Psoas muscle (tissue), 8 donors: ENCODE results near the gene EXOSC10. TPM values are rescaled to one million over a fixed set of nuclear protein-coding genes. Genes with fewer than 3 reads are reported as not detected.
A peak's percentile ranks its signal among the peaks of the same experiment; 100 is the strongest.

Experiments
- ATAC-seq, 4 donors: fragments of 200-7000 bp; cut with Tn5 transposase; one replicate each; pipeline ENCODE4 v1.9.1; 2020; ENCODE audit warnings: moderate library complexity in 3 of 4, mild to moderate bottlenecking in 2 of 4
- DNase-seq, 2 donors: peaks; one replicate each; pipeline ENCODE4 v3.0.0-alpha.2; 2020
- H3K27ac ChIP-seq: fragments of 200-600 bp; one replicate; pipeline ENCODE4 v1.8.0; 2022
- H3K27me3 ChIP-seq, 3 donors: fragments of 200-600 bp in 1 of 3; one replicate each; pipeline versions ENCODE4 v1.6.1 to v1.8.0; 2013 to 2022; ENCODE audit warnings: low read length in 2 of 3, mild to moderate bottlenecking in 2 of 3, moderate library complexity in 1 of 3; ENCODE audit not compliant: insufficient read depth in 3 of 3
- H3K36me3 ChIP-seq, 2 donors: fragments of 200-600 bp in 1 of 2; one replicate each; pipeline versions ENCODE4 v1.6.1 to v1.8.0; 2013 to 2022; ENCODE audit warnings: low read depth in 1 of 2, mild to moderate bottlenecking in 1 of 2, moderate library complexity in 1 of 2; ENCODE audit not compliant: insufficient read depth in 1 of 2
- H3K4me1 ChIP-seq: fragments of 200-600 bp; one replicate; pipeline ENCODE4 v1.8.0; 2022
- H3K4me3 ChIP-seq: fragments of 200-600 bp; one replicate; pipeline ENCODE4 v1.8.0; 2022; ENCODE audit warnings: mild to moderate bottlenecking
- H3K9me3 ChIP-seq: fragments of 200-600 bp; one replicate; pipeline ENCODE4 v1.8.0; 2022
- WGBS, 3 donors: extraction: QIAGEN DNeasy Blood & Tissue Kit; methylation state at CpG; one replicate each; pipeline versions ENCODE4 v1.1.6 to v1.1.7; 2013; 5-methylcytosine and 5-hydroxymethylcytosine counted together
- intact Hi-C, 2 donors: fragments of 100-400 bp; cut with DNase I; formaldehyde crosslinking; loops; one replicate each; pipeline versions ENCODE4 v1.11.0 to v1.14.2; 2022
- polyA plus RNA-seq, 3 donors: library from polyadenylated mRNA; stranded (reverse); fragments of 200-250 nt; gene quantifications; one replicate each; pipeline ENCODE4 v1.2.3, GENCODE V29; 2013
- total RNA-seq, 4 donors: library from RNA; stranded (reverse); fragmentation: NEBNext Ultra II Directional in 2 of 4; extraction: Animal tissue kit (Norgen Biotek cat#: 25700) in 2 of 4; gene quantifications; one replicate each; pipeline versions ENCODE4 v1.2.1 to v1.2.4, GENCODE V29; 2021 to 2023
- TF ChIP-seq, protein P1 (sequence below): fragments of 200-600 bp; IDR thresholded peaks from one replicate; pipeline ENCODE4 v1.8.0; 2022; ENCODE audit warnings: antibody characterized with exemption
- donor health status: healthy with polysubstance abuse.
- donor health status: DM: no; HTN: no; CAD: no; lungs with moderate emphysema.
- donor health status: Bipolar disorder and iron deficiency.
- donor health status: healthy.
- donor health status: DM: yes; HTN: yes; CAD: no.
- donor health status: DM: no; HTN: no; CAD: no.
- donor health status: DM: no; HTN: no; CAD: no.
- donor health status: DM: yes; HTN: yes; CAD: no.

Gene EXOSC10
- total and polyA plus RNA-seq, 7 donors, result 16.3 to 39.1 (median 29.7) TPM

DNA sequence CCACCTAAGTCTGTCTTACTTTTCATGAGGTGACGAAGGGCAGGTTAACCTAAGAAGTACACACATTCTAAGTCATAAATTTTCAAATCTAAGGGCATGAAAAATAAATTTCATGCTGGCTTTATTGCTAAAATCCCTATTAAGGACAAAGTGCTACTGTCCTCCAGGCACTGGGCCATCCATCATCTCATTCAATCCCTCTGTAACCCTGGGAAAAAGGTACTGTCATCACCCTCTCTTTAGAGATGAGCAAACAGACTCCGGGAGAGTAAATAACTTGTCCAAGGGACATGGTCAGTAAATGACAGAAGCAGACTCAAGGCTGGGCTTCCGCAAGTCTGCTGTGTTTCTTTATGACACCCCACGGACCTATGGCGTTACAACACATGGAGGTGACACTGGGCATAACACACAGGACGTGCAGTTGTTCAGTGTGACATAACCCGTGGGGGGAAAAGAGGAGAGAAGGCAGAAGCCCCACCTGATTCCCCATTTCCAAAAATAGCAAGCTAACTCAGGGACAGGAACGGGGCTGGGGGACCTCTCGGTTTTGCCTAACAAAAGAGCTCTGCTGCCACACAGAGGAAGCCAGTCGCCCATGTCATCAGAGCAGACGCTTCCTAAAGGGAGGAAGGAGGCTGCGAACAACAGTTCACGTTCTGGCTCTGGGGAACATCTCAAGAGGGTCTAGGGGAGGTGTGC lies 27.3 kb downstream of the EXOSC10 start:
- H3K27me3 ChIP-seq, result no peaks in the 10 kb centered on the region
- intact Hi-C loops, result loop anchor here (5.0 kb wide), 2 partner anchors 35 kb away; no protein-coding TSS in a partner anchor

DNA sequence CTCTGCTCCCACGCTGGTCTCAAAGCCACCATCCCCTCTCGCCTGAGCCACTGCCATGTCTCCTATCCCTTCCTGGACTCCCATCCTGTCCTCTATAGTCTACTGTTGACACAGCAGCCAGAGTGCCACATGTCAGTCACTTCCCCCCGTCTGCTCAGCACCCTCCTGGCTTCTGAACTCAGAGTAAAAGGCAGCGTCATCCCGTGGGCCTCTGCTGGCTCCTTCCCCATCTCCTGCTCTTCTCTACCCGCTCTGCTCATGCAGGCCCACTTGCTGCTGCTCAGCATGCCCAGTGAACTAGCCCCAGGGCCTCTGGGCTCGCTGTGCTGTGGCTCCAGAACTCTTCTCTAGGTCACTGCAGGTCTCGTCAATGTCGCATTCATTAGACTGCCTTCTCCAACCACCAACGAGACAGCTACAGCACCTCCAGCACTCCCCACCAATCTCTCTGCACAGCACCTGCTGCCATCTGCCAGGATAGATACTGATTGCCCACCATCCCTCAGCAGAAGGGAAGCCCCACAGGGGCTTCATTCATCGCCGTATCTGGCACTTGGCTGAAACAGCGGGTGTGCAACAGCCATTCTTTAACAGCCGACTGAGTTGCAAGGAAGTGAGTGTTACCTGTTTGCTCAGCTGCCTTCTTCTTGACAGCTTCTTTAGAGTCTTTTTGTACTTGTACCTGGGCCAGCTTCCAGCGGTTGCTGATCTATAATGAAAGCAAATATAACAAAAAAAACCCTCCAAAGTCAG lies 28.0 kb downstream of the EXOSC10 start:
- TF ChIP-seq, protein P1, sequence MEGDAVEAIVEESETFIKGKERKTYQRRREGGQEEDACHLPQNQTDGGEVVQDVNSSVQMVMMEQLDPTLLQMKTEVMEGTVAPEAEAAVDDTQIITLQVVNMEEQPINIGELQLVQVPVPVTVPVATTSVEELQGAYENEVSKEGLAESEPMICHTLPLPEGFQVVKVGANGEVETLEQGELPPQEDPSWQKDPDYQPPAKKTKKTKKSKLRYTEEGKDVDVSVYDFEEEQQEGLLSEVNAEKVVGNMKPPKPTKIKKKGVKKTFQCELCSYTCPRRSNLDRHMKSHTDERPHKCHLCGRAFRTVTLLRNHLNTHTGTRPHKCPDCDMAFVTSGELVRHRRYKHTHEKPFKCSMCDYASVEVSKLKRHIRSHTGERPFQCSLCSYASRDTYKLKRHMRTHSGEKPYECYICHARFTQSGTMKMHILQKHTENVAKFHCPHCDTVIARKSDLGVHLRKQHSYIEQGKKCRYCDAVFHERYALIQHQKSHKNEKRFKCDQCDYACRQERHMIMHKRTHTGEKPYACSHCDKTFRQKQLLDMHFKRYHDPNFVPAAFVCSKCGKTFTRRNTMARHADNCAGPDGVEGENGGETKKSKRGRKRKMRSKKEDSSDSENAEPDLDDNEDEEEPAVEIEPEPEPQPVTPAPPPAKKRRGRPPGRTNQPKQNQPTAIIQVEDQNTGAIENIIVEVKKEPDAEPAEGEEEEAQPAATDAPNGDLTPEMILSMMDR, result no peak
- intact Hi-C loops, result loop anchor here (5.0 kb wide), 2 partner anchors 34 to 36 kb away; no protein-coding TSS in a partner anchor
- DNase-seq, result peak in 1 of 2 donors; percentile 28
- Histone ChIP-seq H3K4me1 (no peaks in the 10 kb centered on the region), H3K27ac (no peak overlapping the region), H3K27me3 (no peaks in the 10 kb centered on the region), H3K4me3 (no peak overlapping the region), H3K36me3 (peaks cover 12 to 97% of the 10 kb centered on the region in 2 donors), H3K9me3 (no peaks in the 10 kb centered on the region)
- ATAC-seq, result peak in 1 of 4 donors; percentile 31
- WGBS, 3 donors, result 73 to 86% (median 77%) methylated on average over 15 of the region's 15 CpGs

More for the DNA sequence above, 27.3 kb downstream of the EXOSC10 start:
- DNase-seq, result peak in 1 of 2 donors; percentile 8
- Histone ChIP-seq H3K36me3 (peaks cover 10 to 99% of the 10 kb centered on the region in 2 donors), H3K9me3 (no peaks in the 10 kb centered on the region), H3K27ac (no peak overlapping the region), H3K4me1 (no peaks in the 10 kb centered on the region), H3K4me3 (no peak overlapping the region)
- TF ChIP-seq, protein P1, result peak; percentile 16
- 53 to 74% (median 58%) methylated on average over 13 of the region's 13 CpGs for WGBS, 3 donors
- ATAC-seq, result peak in 3 of 4 donors; percentile 54 to 61 (median 56)

DNA sequence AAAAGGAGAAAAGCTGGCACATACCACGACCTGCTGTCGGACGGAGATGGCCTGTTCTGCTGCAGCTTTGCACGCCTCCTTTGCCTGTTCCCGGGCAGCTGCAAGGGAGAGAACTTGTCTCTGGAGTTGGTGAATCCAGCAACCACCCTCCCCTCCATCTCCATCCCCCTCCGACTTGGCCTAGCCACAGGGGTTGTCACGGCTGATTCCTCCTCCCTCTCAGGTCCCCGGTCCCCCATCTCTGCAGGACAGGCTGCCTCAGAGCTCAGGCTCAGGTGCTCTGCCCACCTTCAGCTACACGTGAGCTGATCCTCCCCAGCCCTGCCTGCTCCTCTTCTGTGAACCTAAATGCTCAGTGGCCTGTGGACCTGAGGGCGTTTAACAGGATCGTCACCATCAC lies 28.8 kb downstream of the EXOSC10 start:
- Histone ChIP-seq H3K4me1 (no peaks in the 10 kb centered on the region), H3K27me3 (no peaks in the 10 kb centered on the region), H3K9me3 (no peaks in the 10 kb centered on the region), H3K36me3 (peaks cover 16 to 97% of the 10 kb centered on the region in 2 donors), H3K4me3 (no peak overlapping the region), H3K27ac (no peak overlapping the region)
- intact Hi-C loops, result loop anchor here (5.0 kb wide), 2 partner anchors 34 to 36 kb away; no protein-coding TSS in a partner anchor
- ATAC-seq (no peak), DNase-seq (peak in 1 of 2 donors; percentile 21)
- TF ChIP-seq, protein P1, result no peak
- WGBS, 3 donors, result 79 to 86% (median 79%) methylated on average over 11 of the region's 11 CpGs

DNA sequence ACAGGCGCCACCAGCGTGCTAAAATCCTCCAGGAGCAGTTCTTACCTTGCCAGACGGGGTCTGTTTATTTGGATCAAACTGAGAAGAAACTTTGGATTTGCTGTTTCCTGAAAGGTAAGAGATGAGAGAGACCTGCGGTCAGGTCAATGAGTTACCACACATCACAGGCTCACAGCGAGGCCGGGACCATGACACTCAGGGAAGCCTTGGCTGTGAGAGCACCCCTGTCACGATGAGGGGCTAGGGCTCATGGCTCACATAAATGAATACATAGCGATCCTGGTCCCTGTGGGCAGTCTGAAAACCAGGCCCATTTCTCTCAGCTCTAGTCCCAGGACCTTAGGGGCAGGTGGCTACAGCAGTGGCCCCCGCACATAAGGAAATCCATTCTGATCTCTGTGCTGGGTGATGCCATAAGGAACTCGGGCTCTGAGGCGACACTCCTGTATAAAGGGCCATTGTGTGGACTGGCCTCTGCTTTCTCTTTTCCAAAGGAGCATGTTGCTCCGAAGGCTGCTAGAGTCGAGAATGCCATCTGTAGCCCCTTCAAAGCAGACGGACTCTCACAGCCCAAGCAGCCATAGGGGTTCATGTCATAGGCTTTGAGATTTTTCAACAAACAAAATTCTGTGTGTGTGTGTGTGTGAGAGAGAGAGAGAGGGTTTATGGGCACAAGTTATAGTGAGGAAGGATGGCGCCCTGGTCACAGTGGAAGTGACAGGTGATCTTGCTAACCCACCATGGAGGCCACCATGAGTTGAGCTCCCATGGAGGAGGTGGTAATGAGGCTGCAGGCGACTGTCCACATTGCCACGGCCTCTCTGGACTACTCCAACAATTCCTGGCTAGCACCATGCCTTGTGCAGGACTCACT lies 30.8 kb downstream of the EXOSC10 start:
- WGBS, 3 donors, result 89 to 95% (median 90%) methylated on average over 17 of the region's 17 CpGs
- peaks cover 18 to 94% of the 10 kb centered on the region in 2 donors for H3K36me3 ChIP-seq
- H3K4me1 ChIP-seq, result no peaks in the 10 kb centered on the region

More for the DNA sequence above, 30.8 kb downstream of the EXOSC10 start:
- TF ChIP-seq, protein P1, result no peak
- intact Hi-C loops, result no loop called here
- H3K4me3 ChIP-seq, result no peak overlapping the region
- DNase-seq, result peak in 1 of 2 donors; percentile 24
- H3K27ac ChIP-seq, result no peak overlapping the region
- H3K27me3 ChIP-seq, result no peaks in the 10 kb centered on the region
- H3K9me3 ChIP-seq, result no peaks in the 10 kb centered on the region
- no peak for ATAC-seq
